SKM-1 (cell line): ENCODE measurements around the gene TMEM178A.
"Not testable (repeated sequence)": the region's sequence is repeated elsewhere in the genome, so short reads cannot be mapped to it uniquely, and the experiment has no call there.

Experiments
- DNase-seq: peaks from one replicate; lab custom pipeline; 2025; ENCODE audit not compliant: unreplicated experiment; lab: John Stamatoyannopoulos, UW

TMEM178A gene

DNA sequence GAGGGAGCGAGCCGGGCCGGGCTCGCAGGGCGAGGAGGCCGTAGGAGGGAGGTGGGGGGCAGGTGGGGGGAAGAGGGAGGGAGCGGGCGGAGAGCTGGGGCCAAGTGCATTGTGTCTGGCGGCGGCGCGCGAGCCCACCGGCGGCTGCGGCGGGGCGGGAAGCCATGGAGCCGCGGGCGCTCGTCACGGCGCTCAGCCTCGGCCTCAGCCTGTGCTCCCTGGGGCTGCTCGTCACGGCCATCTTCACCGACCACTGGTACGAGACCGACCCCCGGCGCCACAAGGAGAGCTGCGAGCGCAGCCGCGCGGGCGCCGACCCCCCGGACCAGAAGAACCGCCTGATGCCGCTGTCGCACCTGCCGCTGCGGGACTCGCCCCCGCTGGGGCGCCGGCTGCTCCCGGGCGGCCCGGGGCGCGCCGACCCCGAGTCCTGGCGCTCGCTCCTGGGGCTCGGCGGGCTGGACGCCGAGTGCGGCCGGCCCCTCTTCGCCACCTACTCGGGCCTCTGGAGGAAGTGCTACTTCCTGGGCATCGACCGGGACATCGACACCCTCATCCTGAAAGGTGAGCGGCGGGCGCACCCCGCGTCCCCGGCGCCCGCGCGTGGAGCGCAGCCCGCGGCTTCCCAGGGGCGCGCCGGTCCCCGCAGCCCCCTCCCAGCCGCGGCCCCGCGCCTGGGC is at the start of gene TMEM178A:
Gene TMEM178A, plus strand, starts transcription at position 107 of the 680 bp plus-strand sequence. Its CDS starts 58 bp downstream, at position 165.
- DNase-seq, result no peak

DNA sequence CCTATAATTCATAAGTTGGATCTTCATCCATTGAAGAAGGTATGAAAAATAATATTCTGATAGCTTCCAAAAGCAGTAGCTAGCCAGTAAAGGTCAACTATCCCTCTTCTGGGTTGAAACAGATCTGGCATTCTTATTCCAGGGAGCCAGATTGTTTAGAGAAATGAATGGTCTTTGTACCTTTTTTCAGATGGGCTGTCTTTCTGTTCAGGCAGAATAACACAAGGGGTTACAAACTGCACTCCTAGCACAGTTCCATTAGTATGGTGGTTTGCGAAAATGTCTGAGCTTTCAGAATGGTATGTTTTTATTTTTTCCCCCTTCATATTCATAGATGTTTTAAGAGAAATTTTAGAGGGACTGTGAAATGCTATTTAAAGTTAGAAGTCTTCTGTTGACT is 47.5 kb upstream of the TMEM178A start:
- no peak for DNase-seq

- no peak for DNase-seq
Observed at GRCh38 chr2:39618736-39619135, 47.0 kb upstream of the TMEM178A start.

DNA sequence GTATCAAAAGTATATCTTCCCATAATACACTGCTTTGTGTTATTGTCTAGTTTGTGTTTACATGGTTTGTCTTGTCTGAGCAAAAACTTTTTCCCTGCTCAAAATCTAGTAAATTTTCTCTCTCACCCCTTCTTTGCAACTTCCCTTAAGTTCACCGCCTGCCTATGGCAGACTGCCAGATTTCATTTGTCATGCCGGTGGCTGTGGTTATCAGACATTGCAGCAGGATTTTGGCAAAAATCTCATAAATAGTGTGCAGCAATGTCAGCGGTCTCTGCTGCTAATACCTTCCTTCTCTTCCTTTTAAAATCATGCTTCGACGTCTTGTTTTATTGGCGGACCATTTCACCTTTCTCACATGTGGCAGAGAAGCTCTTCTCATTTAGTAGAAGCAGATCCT is 45.6 kb upstream of the TMEM178A start:
- peak; percentile 75 for DNase-seq

- no peak for DNase-seq
Observed at GRCh38 chr2:39621596-39621995, 44.1 kb upstream of the TMEM178A start.

DNA sequence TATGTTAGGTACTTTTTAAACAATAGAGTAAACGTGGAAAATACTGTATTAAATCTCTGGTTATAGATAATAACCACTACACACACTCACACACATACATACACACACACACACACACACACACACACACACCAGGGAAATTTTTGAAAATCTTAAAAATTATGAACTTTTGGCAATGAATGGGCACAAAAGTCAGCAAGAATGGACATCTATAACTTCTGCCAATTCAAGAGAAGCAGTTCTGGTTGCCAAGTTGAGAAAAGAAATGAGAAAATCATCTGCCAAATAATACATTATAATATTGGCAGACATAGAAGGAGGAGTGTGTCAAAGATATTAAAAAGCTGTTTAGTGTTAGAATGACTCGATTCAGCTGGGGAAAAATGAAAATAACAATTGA is 42.9 kb upstream of the TMEM178A start:
- DNase-seq, result no peak

GRCh38 chr2:39623917-39624316 is 41.8 kb upstream of the TMEM178A start:
- no peak for DNase-seq

DNA sequence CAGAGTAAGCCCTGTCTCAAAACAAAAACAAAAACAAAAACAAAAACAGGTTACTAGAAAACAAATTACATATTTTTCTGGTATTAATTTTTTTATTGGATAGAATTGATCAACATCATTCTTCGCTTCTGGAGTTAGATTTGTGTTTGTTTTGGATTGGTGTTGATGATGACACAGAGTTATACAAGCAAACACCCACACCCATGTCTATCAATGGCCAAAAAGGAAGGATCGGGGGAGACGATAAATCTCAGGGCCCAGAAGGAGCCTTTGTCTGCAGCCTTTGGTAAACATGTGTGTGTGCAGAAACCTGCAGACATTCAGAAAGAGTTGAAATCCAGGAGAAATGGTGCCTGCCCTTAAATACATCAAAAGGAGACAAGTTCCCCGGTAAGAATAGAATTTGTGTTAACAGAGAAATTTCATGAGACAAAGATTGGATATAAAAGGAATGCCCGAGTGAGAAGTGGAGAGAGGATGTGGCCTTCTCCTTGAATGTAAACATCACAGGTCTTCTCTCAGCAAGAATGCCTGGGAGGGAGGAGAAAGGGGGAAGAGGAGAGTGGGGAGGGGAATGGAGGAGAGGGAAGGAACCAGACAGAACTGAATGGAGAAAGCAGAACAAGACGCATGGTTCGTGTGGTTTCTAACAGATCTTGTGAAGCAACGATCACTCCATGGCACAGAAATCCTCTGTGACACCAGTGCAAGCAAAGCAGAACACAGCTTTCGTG is 40.4 kb upstream of the TMEM178A start:
- DNase-seq, result peak; percentile 76

GRCh38 chr2:39625927-39626270 is 39.8 kb upstream of the TMEM178A start:
- no peak for DNase-seq

- not testable (repeated sequence) for DNase-seq
Observed at GRCh38 chr2:39628346-39628745, 37.4 kb upstream of the TMEM178A start.

GRCh38 chr2:39629646-39630045 is 36.1 kb upstream of the TMEM178A start:
- DNase-seq, result no peak

- DNase-seq, result no peak
Observed at GRCh38 chr2:39631256-39631655, 34.5 kb upstream of the TMEM178A start.

GRCh38 chr2:39631718-39632117 is 34.0 kb upstream of the TMEM178A start:
- DNase-seq, result no peak

DNA sequence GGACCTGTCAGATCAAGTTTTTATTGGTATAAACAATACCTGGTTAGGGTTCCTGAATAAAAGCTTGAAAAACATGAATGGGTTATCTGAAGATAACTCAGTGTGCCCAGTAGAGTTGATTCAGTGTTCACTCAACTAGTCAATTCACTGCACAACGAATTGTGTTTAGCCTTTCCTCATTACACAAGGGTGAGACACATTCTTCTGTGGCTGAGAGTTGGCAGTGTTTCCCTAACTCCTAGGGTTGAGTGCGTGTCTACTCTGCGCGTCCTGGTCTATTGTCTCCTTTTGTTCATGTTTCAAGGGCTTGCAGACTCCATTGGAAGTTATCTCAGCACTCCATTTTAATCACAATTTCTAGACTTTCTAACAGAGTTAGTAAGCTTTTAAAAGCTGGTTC is 32.8 kb upstream of the TMEM178A start:
- DNase-seq, result no peak

DNA sequence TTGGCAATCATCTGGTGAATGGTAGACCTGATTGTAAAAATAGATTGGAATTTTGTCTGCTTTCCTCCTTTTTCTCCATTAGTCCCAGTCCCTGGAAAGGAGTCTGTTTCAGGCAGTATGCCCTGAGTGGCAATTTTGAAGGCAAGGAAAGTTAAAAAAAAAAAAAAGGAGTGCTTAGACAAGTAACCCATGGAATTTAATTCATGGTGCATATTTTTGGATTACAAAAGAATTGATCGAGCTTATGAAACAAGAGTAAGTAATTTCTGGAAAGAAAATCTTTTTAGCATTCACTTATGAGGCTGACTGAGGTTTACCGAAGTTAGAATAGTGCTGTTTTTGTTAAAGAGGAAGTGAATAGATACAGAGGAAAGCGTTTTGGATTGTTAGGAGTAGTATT is 29.4 kb upstream of the TMEM178A start:
- DNase-seq, result no peak

DNA sequence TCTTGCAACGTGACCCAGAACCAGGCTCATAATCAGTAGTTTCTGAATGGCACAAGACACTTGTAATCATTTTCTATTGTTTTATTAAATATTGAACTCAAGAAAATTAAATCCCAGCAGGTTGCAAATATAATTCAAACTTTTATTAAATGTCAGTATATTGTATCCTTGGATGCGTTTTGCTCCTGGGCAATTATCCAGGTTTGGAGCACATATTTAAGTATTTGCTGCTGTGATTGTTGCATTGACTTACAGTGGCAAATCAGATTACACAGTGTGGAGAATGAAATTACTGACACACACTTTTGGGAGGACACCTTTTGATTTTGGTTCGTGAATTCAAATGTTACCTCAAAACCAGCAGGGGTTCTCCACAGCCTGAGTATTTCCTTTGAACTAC is 27.1 kb upstream of the TMEM178A start:
- no peak for DNase-seq

GRCh38 chr2:39640107-39640506 is 25.6 kb upstream of the TMEM178A start:
- DNase-seq, result no peak

- DNase-seq, result no peak
Observed at GRCh38 chr2:39640681-39641080, 25.0 kb upstream of the TMEM178A start.

GRCh38 chr2:39641635-39642034 is 24.1 kb upstream of the TMEM178A start:
- no peak for DNase-seq

- no peak for DNase-seq
Observed at GRCh38 chr2:39642051-39642718, 23.5 kb upstream of the TMEM178A start.

- DNase-seq, result no peak
Observed at GRCh38 chr2:39645826-39646225, 19.9 kb upstream of the TMEM178A start.

DNA sequence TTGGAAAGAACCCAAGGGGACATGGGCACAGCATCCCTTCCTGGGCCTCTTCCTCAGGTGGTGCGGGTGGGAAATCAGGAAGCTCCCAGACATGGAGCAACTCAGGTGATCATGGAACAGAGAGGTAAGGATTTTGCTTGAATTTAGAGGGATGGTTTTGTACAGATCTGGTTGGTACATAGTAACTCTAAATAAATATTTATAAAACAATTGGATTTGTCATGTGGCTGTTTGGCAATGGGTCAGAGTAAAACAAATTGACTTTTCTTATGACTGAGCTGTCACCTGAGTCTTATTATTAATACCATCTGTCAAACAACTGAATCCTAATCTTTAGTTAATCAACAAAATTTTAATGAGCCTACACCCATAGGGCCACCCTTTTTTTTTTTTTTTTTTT is 19.4 kb upstream of the TMEM178A start:
- DNase-seq, result no peak
